ENCODE results near the gene TMIGD1. TPM values are rescaled to one million over a fixed set of nuclear protein-coding genes. Genes with fewer than 3 reads are reported as not detected.
A peak's percentile ranks its signal among the peaks of the same experiment; 100 is the strongest.

The TMIGD1 gene
- total and polyA plus RNA-seq, 2 experiments from 2014 or later: not detected

GRCh38 chr17:30375661-30376060 is 41.8 kb upstream of the TMIGD1 start:
- Histone ChIP-seq H3K27ac (no peak overlapping the region), H3K36me3 (no peaks in the 10 kb centered on the region), H3K9me3 (ENCODE audit: low read depth) (no peaks in the 10 kb centered on the region), H3K4me3 (no peak overlapping the region), H3K4me1 (ENCODE audit: low read depth) (peaks cover 19% of the 10 kb centered on the region), H3K27me3 (no peaks in the 10 kb centered on the region)
- DNase-seq (ENCODE audit: low read depth in 1 of 2, low spot score in 1 of 2): peak in 1 of 2 donors; percentile 52
- no peak for TF ChIP-seq CTCF (IDR thresholded peaks at IDR 0.05; ENCODE audit: low read depth, low read length)

- Histone ChIP-seq H3K4me3 (no peak overlapping the region), H3K27me3 (no peaks in the 10 kb centered on the region), H3K36me3 (no peaks in the 10 kb centered on the region), H3K27ac (no peak overlapping the region), H3K9me3 (ENCODE audit: low read depth) (no peaks in the 10 kb centered on the region), H3K4me1 (ENCODE audit: low read depth) (peaks cover 11% of the 10 kb centered on the region)
- no peak for TF ChIP-seq CTCF (IDR thresholded peaks at IDR 0.05; ENCODE audit: low read depth, low read length)
- no peak for DNase-seq (ENCODE audit: low read depth in 1 of 2, low spot score in 1 of 2)
Observed at GRCh38 chr17:30372755-30373154, 38.9 kb upstream of the TMIGD1 start.

GRCh38 chr17:30369995-30370394 is 36.1 kb upstream of the TMIGD1 start:
- H3K4me1 ChIP-seq (ENCODE audit: low read depth): no peaks in the 10 kb centered on the region
- TF ChIP-seq CTCF (IDR thresholded peaks at IDR 0.05; ENCODE audit: low read depth, low read length): no peak
- no peaks in the 10 kb centered on the region for H3K27me3 ChIP-seq
- no peak for DNase-seq (ENCODE audit: low read depth in 1 of 2, low spot score in 1 of 2)
- H3K36me3 ChIP-seq: no peaks in the 10 kb centered on the region
- no peaks in the 10 kb centered on the region for H3K9me3 ChIP-seq (ENCODE audit: low read depth)
- no peak overlapping the region for H3K4me3 ChIP-seq
- no peak overlapping the region for H3K27ac ChIP-seq

GRCh38 chr17:30368912-30369720 is 35.3 kb upstream of the TMIGD1 start:
- TF ChIP-seq CTCF (IDR thresholded peaks at IDR 0.05; ENCODE audit: low read depth, low read length): no peak
- no peaks in the 10 kb centered on the region for H3K36me3 ChIP-seq
- H3K27ac ChIP-seq: no peak overlapping the region
- H3K4me3 ChIP-seq: no peak overlapping the region
- H3K9me3 ChIP-seq (ENCODE audit: low read depth): no peaks in the 10 kb centered on the region
- no peaks in the 10 kb centered on the region for H3K27me3 ChIP-seq
- DNase-seq (ENCODE audit: low read depth in 1 of 2, low spot score in 1 of 2): no peak
- H3K4me1 ChIP-seq (ENCODE audit: low read depth): no peaks in the 10 kb centered on the region

GRCh38 chr17:30366536-30366935 is 32.7 kb upstream of the TMIGD1 start:
- Histone ChIP-seq H3K36me3 (no peaks in the 10 kb centered on the region), H3K27ac (no peak overlapping the region), H3K9me3 (ENCODE audit: low read depth) (no peaks in the 10 kb centered on the region), H3K4me3 (no peak overlapping the region), H3K4me1 (ENCODE audit: low read depth) (no peaks in the 10 kb centered on the region), H3K27me3 (no peaks in the 10 kb centered on the region)
- no peak for TF ChIP-seq CTCF (IDR thresholded peaks at IDR 0.05; ENCODE audit: low read depth, low read length)
- peak in 1 of 2 donors; percentile 28 for DNase-seq (ENCODE audit: low read depth in 1 of 2, low spot score in 1 of 2)

Measured in cardiac muscle cell (in vitro differentiated cells and primary cell).